DND-41 (cell line): ENCODE results near the gene WNT1.

ENCODE experiments used
- EZH2 ChIP-seq: IDR thresholded peaks from 3 replicates; pipeline ENCODE4 v1.6.1; 2012; ENCODE audit warnings: borderline replicate concordance, low read depth, mild to moderate bottlenecking, moderate library complexity, low read length, inconsistent platforms; ENCODE audit not compliant: severe bottlenecking
- TF ChIP-seq, protein P1 (sequence below): IDR thresholded peaks from 2 replicates; pipeline ENCODE4 v1.5.1; 2012; ENCODE audit warnings: borderline replicate concordance, low read length, moderate library complexity, mild to moderate bottlenecking; ENCODE audit not compliant: poor library complexity, severe bottlenecking; ENCODE audit errors: extremely low read depth

DNA sequence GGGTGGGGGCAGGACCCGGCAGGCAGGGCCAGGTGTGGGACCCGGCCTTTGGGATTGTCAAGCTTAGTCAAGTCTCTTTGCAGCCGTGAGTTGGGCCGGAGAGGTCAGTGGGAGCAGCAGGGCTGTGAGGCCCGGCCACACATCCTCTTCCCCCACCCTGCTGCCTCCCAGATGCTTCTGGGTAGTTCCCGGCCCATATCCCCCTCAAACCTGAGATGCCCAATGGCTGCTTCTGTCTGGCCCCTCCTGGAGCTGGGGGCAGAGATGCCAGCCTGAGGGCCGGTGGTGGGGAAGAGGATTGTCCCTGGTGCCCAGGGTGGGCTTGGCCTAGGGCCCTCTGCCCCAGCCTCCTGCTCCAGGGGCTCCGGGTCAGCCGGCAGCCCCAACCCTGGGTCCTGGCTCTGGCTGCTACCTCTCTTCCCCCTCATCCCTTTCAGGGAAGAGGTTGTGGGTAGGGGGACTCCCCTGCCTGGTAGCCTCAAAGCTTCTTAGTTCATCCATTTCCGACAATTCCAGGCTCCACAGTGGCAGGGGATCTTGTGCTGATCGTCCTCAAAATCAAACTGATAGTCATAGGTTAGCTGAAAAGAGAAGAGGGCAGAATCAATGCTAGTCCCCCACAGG, 43.3 kb downstream of the WNT1 start:
- TF ChIP-seq, protein P1, sequence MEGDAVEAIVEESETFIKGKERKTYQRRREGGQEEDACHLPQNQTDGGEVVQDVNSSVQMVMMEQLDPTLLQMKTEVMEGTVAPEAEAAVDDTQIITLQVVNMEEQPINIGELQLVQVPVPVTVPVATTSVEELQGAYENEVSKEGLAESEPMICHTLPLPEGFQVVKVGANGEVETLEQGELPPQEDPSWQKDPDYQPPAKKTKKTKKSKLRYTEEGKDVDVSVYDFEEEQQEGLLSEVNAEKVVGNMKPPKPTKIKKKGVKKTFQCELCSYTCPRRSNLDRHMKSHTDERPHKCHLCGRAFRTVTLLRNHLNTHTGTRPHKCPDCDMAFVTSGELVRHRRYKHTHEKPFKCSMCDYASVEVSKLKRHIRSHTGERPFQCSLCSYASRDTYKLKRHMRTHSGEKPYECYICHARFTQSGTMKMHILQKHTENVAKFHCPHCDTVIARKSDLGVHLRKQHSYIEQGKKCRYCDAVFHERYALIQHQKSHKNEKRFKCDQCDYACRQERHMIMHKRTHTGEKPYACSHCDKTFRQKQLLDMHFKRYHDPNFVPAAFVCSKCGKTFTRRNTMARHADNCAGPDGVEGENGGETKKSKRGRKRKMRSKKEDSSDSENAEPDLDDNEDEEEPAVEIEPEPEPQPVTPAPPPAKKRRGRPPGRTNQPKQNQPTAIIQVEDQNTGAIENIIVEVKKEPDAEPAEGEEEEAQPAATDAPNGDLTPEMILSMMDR: no peak
- TF ChIP-seq EZH2: no peak
